Keratinocyte (primary cell): ENCODE data around the gene MTFMT.

Experiments
- EZH2 ChIP-seq: IDR thresholded peaks from one replicate; pipeline ENCODE4 v1.6.1; 2012; ENCODE audit warnings: inconsistent platforms, mild to moderate bottlenecking, low read length, moderate library complexity
- TF ChIP-seq, protein P1 (sequence below), 3 experiments: IDR thresholded peaks in 1 of 3; conservative IDR thresholded peaks in 1 of 3; optimal IDR thresholded peaks in 1 of 3; 2 replicates in 2 of 3; 3 replicates in 1 of 3; pipeline versions ENCODE3 to v1.5.1; 2011; ENCODE audit warnings: low read length in 3 of 3, mild to moderate bottlenecking in 3 of 3, moderate library complexity in 2 of 3, control low read depth in 1 of 3, inconsistent platforms in 1 of 3; ENCODE audit not compliant: insufficient read depth in 2 of 3; ENCODE audit errors: extremely low read depth in 1 of 3

DNA sequence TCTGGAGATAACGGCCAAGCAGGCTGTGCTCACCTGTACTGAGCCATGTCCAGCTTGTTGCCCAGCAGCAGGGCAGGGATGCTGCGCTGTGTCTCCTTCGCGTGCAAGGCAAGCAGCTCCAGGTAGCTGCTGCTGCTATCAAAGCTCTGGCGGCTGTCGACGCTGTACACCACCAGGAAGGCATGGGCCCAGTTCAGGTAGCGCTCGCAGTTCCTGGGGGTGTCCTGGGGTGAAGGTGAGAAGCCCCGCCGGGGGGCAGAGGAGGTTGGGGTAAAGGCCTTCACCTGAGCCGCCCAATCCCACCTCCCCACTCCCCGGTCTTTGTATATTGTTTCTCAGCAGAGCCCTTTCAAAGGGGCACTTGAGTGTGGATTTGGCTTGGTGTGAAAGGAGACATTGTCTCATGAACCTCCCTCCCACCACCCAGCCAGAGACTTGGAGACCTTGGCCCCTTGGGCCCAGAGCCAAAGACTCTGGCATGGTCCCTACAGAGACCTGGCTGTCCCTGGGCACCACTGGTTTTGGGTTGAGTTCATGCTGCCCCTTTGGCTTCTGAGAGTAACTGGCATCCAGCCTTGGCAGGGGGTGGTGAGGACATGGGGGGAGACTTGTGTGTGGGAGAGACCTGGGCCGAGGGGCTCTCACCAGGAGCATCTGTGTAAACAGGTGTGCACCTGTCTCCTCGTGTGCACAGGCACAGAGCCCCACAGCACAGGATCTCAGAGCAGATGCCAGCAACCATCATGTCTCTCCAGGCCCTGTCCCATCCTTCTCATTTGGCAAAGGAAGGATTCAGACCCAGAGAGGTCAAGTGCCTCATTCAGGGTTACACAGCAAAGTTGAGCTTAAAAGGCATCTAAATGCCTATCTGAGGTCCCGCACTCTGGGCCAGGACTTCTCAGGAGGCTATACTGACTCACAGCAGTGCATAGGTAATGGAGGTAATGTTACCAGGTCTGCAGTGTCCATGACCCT lies 29.2 kb upstream of the MTFMT start:
- TF ChIP-seq, protein P1, sequence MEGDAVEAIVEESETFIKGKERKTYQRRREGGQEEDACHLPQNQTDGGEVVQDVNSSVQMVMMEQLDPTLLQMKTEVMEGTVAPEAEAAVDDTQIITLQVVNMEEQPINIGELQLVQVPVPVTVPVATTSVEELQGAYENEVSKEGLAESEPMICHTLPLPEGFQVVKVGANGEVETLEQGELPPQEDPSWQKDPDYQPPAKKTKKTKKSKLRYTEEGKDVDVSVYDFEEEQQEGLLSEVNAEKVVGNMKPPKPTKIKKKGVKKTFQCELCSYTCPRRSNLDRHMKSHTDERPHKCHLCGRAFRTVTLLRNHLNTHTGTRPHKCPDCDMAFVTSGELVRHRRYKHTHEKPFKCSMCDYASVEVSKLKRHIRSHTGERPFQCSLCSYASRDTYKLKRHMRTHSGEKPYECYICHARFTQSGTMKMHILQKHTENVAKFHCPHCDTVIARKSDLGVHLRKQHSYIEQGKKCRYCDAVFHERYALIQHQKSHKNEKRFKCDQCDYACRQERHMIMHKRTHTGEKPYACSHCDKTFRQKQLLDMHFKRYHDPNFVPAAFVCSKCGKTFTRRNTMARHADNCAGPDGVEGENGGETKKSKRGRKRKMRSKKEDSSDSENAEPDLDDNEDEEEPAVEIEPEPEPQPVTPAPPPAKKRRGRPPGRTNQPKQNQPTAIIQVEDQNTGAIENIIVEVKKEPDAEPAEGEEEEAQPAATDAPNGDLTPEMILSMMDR (optimal IDR thresholded peaks at IDR 0.05 in 1 of 3, IDR thresholded peaks at IDR 0.05 in 1 of 3, conservative IDR thresholded peaks at IDR 0.05 in 1 of 3; ENCODE audit: extremely low read depth in 1 of 3, insufficient read depth in 2 of 3, low read length in 3 of 3): no peak
- no peak for TF ChIP-seq EZH2
